HS-5 (cell line): Measurements from ENCODE around the gene LRR1.
"Not testable (repeated sequence)": the region's sequence is repeated elsewhere in the genome, so short reads cannot be mapped to it uniquely, and the experiment has no call there.

ENCODE experiments used
- DNase-seq: peaks from one replicate; pipeline ENCODE4 v3.0.0-alpha.2; 2012; ENCODE audit warnings: low read depth

The LRR1 gene

GRCh38 chr14:49585803-49586672 is 12.7 kb upstream of the LRR1 start, which contains the start of gene RPS29:
Gene RPS29 (minus strand): TSS chr14:49586380. CDS start chr14:49586346, 34 bp downstream.
- peak; percentile 99 for DNase-seq

GRCh38 chr14:49586673-49587460 is 11.9 kb upstream of the LRR1 start:
- peak; percentile 81 for DNase-seq

- DNase-seq, result no peak
These were observed 9.4 kb upstream of the LRR1 start for GRCh38 chr14:49589387-49589786.

- DNase-seq, result peak; percentile 58
These were observed 5.7 kb upstream of the LRR1 start for GRCh38 chr14:49593016-49593415.

- no peak for DNase-seq
These were observed 4.2 kb upstream of the LRR1 start for GRCh38 chr14:49594347-49595091.

- no peak for DNase-seq
These were observed 603 bp upstream of the LRR1 start for GRCh38 chr14:49598189-49598484.

- no peak for DNase-seq
These were observed 8.8 kb downstream of the LRR1 start for GRCh38 chr14:49607583-49607982.

- DNase-seq, result no peak
These were observed 13.5 kb downstream of the LRR1 start for GRCh38 chr14:49612251-49612650.

- DNase-seq, result no peak
These were observed 13.9 kb downstream of the LRR1 start for GRCh38 chr14:49612671-49613070.

- no peak for DNase-seq
These were observed 15.5 kb downstream of the LRR1 start for GRCh38 chr14:49614196-49614595.

GRCh38 chr14:49615776-49616175 is 17.0 kb downstream of the LRR1 start:
- no peak for DNase-seq

- no peak for DNase-seq
These were observed 19.2 kb downstream of the LRR1 start for GRCh38 chr14:49617852-49618519.

GRCh38 chr14:49619273-49619672 is 20.5 kb downstream of the LRR1 start:
- DNase-seq, result not testable (repeated sequence)

GRCh38 chr14:49619730-49620129 is 21.0 kb downstream of the LRR1 start:
- no peak for DNase-seq

GRCh38 chr14:49620182-49621113 is 21.7 kb downstream of the LRR1 start, which contains the start of the genes MGAT2 and RPL36AL:
Gene MGAT2 (plus strand): TSS chr14:49620799. CDS start chr14:49621269, 470 bp downstream.
Gene RPL36AL (minus strand): TSS chr14:49620626. CDS start chr14:49619104, 1,522 bp downstream.
- peak; percentile 90 for DNase-seq

GRCh38 chr14:49621114-49621881 is 22.6 kb downstream of the LRR1 start:
- DNase-seq, result no peak

GRCh38 chr14:49622022-49622607 is 23.4 kb downstream of the LRR1 start:
- DNase-seq, result no peak

- no peak for DNase-seq
These were observed 24.6 kb downstream of the LRR1 start for GRCh38 chr14:49623387-49623786.
